ENCODE results near the gene LRMDA.

The LRMDA gene

DNA sequence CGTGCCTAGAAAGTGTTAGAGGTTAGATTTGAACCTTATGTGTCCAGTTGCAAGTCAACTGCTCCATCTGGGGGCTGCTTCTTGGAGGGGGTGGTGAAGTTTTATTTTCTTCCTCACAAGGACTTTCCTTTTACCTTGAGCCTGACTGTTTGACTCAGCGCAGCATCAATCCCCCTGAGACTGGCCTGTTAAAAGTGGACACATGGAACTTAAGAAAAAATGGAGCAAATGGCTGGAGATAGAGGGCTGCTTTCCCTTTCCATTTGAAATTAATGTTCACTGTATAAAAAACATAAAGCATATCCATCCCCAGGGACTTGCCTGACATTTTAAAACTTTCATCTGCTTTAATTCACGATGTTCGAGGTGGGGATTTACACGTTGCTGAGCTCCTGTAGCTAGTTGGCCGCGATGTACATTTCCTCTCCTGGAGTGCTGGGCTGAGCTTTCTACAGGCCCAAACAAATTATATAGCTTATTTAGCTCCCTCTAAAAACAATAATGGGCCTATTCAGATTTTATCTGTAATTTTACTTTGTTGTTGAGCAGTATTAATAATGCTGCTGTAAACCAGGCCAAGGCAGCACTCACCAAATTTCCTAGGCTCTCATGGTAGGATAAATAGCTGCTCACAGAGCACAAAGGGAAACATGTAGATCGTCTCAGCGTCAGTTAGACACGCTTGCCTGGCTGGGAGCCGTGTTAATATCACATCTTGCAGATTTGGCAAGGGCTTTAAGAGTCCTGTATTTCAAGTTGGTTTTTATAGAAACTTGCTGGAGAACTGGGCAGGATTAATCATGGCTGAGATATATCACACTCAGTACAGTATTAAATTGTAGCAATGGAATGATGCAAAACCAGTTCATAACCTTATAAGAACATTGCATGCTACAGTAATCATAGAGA is 251.5 kb downstream of the LRMDA start:
- TF ChIP-seq, protein P1, sequence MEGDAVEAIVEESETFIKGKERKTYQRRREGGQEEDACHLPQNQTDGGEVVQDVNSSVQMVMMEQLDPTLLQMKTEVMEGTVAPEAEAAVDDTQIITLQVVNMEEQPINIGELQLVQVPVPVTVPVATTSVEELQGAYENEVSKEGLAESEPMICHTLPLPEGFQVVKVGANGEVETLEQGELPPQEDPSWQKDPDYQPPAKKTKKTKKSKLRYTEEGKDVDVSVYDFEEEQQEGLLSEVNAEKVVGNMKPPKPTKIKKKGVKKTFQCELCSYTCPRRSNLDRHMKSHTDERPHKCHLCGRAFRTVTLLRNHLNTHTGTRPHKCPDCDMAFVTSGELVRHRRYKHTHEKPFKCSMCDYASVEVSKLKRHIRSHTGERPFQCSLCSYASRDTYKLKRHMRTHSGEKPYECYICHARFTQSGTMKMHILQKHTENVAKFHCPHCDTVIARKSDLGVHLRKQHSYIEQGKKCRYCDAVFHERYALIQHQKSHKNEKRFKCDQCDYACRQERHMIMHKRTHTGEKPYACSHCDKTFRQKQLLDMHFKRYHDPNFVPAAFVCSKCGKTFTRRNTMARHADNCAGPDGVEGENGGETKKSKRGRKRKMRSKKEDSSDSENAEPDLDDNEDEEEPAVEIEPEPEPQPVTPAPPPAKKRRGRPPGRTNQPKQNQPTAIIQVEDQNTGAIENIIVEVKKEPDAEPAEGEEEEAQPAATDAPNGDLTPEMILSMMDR (IDR thresholded peaks at IDR 0.05; ENCODE audit: insufficient read depth, low read length, poor library complexity, severe bottlenecking): no peak
- TF ChIP-seq EZH2phosphoT487 (conservative IDR thresholded peaks at IDR 0.05; ENCODE audit: low read length): no peak
- no peaks in the 10 kb centered on the region for H3K27me3 ChIP-seq (ENCODE audit: low read length)
- no peak overlapping the region for H3K4me3 ChIP-seq (ENCODE audit: insufficient read depth, low read length, poor library complexity, severe bottlenecking)
- no peak overlapping the region for H2AFZ ChIP-seq (ENCODE audit: low read depth, low read length, severe bottlenecking)
- no peaks in the 10 kb centered on the region for H3K9me2 ChIP-seq (replicated peaks; ENCODE audit: insufficient read depth, low read length)
- no peaks in the 10 kb centered on the region for H3K36me3 ChIP-seq (ENCODE audit: low read length)
- H4K20me1 ChIP-seq (ENCODE audit: low read depth, low read length): no peaks in the 10 kb centered on the region
- no peak overlapping the region for H3K9ac ChIP-seq (ENCODE audit: low read length)
- H3K27ac ChIP-seq (ENCODE audit: low read depth, low read length): no peak overlapping the region
- H3K79me2 ChIP-seq (ENCODE audit: insufficient read depth, low read length): no peaks in the 10 kb centered on the region
- H3K9me3 ChIP-seq (ENCODE audit: insufficient read depth, low read length): no peaks in the 10 kb centered on the region
- H3F3A ChIP-seq (ENCODE audit: insufficient read depth): no peaks in the 10 kb centered on the region
- no peak overlapping the region for H3K4me2 ChIP-seq (ENCODE audit: low read depth, low read length, poor library complexity, severe bottlenecking)

DNA sequence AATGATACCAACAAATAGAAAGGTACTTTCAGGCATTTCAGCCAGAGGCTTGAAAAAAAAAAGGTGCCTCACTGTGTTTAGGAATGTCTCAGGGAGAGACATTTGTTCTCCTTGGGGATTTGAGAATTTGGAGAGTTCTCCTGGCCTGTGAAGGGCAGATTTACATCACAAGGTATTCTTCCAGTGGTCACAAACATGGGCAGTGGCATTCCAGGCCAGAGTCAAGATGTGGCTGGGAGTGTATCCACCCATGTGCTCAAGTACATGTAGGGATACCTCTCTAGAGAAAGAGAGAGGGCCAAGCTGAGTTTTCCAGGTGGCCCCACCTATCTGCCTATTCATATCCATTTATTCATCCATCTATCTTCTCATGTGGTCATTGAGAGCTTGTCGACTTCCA is 253.8 kb downstream of the LRMDA start:
- H3K27me3 ChIP-seq (ENCODE audit: low read length): no peaks in the 10 kb centered on the region
- no peaks in the 10 kb centered on the region for H3F3A ChIP-seq (ENCODE audit: insufficient read depth)
- H3K9me2 ChIP-seq (replicated peaks; ENCODE audit: insufficient read depth, low read length): no peaks in the 10 kb centered on the region
- no peak overlapping the region for H3K4me2 ChIP-seq (ENCODE audit: low read depth, low read length, poor library complexity, severe bottlenecking)
- no peaks in the 10 kb centered on the region for H3K79me2 ChIP-seq (ENCODE audit: insufficient read depth, low read length)
- H3K36me3 ChIP-seq (ENCODE audit: low read length): no peaks in the 10 kb centered on the region
- no peak overlapping the region for H3K9ac ChIP-seq (ENCODE audit: low read length)
- no peak overlapping the region for H3K27ac ChIP-seq (ENCODE audit: low read depth, low read length)
- H3K9me3 ChIP-seq (ENCODE audit: insufficient read depth, low read length): no peaks in the 10 kb centered on the region
- TF ChIP-seq, protein P1 (IDR thresholded peaks at IDR 0.05; ENCODE audit: insufficient read depth, low read length, poor library complexity, severe bottlenecking): no peak
- TF ChIP-seq EZH2phosphoT487 (conservative IDR thresholded peaks at IDR 0.05; ENCODE audit: low read length): no peak
- H2AFZ ChIP-seq (ENCODE audit: low read depth, low read length, severe bottlenecking): no peak overlapping the region
- no peak overlapping the region for H3K4me3 ChIP-seq (ENCODE audit: insufficient read depth, low read length, poor library complexity, severe bottlenecking)
- H4K20me1 ChIP-seq (ENCODE audit: low read depth, low read length): no peaks in the 10 kb centered on the region

DNA sequence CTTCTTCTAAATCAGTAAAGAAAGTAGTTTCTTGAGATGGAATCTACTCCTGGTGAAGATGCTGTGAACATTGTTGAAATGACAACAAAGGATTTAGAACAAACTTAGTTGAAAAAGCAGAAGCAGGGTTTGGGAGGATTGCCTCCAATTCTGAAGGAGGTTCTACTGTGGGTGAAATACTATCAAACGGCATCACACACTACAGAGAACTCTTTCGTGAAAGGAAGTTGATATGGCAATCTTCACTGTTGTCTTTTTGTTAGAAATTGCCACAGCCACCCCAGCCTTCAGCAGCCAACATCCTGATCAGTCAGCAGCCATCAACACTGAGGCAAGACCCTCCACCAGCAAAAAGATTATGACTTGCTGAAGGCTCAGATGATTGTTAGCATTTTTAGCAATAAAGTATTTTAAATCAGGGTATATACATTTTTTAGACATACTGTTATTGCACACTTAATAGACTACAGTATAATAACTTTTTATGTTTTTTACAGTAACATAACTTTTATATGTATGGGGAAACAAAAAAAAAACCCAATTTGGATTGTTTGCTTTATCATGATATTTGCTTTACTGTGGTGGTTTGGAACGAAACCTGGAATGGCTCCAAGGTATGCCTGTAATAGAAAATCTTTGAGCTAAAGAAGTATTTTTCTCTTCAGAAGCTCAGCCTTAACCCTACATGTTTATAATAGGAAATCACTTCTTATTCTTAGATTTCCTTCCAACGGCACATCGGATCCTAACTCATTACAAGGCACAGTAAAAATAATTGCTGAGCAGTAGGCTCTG is 257.3 kb downstream of the LRMDA start:
- no peaks in the 10 kb centered on the region for H3K36me3 ChIP-seq (ENCODE audit: low read length)
- H3F3A ChIP-seq (ENCODE audit: insufficient read depth): no peaks in the 10 kb centered on the region
- no peaks in the 10 kb centered on the region for H3K27me3 ChIP-seq (ENCODE audit: low read length)
- no peaks in the 10 kb centered on the region for H3K9me3 ChIP-seq (ENCODE audit: insufficient read depth, low read length)
- H2AFZ ChIP-seq (ENCODE audit: low read depth, low read length, severe bottlenecking): no peak overlapping the region
- no peaks in the 10 kb centered on the region for H3K79me2 ChIP-seq (ENCODE audit: insufficient read depth, low read length)
- H4K20me1 ChIP-seq (ENCODE audit: low read depth, low read length): no peaks in the 10 kb centered on the region
- H3K9me2 ChIP-seq (replicated peaks; ENCODE audit: insufficient read depth, low read length): no peaks in the 10 kb centered on the region
- TF ChIP-seq EZH2phosphoT487 (conservative IDR thresholded peaks at IDR 0.05; ENCODE audit: low read length): no peak
- H3K4me2 ChIP-seq (ENCODE audit: low read depth, low read length, poor library complexity, severe bottlenecking): no peak overlapping the region
- H3K27ac ChIP-seq (ENCODE audit: low read depth, low read length): no peak overlapping the region
- no peak overlapping the region for H3K9ac ChIP-seq (ENCODE audit: low read length)
- H3K4me3 ChIP-seq (ENCODE audit: insufficient read depth, low read length, poor library complexity, severe bottlenecking): no peak overlapping the region

All from SU-DHL-6 (cell line).